LNCaP clone FGC (cell line): ENCODE data around the gene FOXK1.

Experiments
- DNase-seq: peaks from one replicate; pipeline ENCODE4 v3.0.0-alpha.2; 2011; ENCODE audit warnings: low read depth
- H3K4me3 ChIP-seq: 2 replicates; pipeline ENCODE4 v1.5.1; 2011; ENCODE audit warnings: mild to moderate bottlenecking, low read depth, low read length, control low read depth
- CTCF ChIP-seq: IDR thresholded peaks from 2 replicates; pipeline ENCODE4 v1.5.1; 2012; ENCODE audit warnings: mild to moderate bottlenecking; ENCODE audit not compliant: control insufficient read depth, insufficient read depth; ENCODE audit errors: extremely low read depth

Gene FOXK1

GRCh38 chr7:4806983-4807597 lies 125.0 kb downstream of the FOXK1 start:
- no peak overlapping the region for H3K4me3 ChIP-seq
- TF ChIP-seq CTCF, result no peak
- DNase-seq, result no peak

GRCh38 chr7:4807598-4808016 lies 125.5 kb downstream of the FOXK1 start:
- TF ChIP-seq CTCF, result no peak
- H3K4me3 ChIP-seq, result no peak overlapping the region
- no peak for DNase-seq

DNA sequence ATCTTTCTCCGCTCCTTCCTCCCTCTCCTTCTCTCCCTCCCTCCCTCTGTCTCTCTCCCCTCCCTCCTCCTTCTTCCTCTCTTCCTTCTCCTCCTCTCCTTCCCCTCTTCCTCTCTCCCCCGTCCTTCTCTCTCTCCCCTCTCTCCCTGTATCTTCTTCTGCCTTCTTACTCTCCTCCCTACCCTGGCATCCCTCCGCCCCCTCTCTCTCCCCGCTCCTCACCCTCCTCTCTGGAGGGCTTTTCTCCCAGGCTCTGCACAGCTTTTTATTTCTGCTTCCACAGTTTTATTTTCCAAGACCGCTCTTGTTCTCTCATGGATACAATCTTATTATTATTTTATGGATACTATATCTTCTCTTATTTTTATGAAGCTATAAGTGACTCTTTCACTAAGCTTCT lies 125.9 kb downstream of the FOXK1 start:
- TF ChIP-seq CTCF, result no peak
- DNase-seq, result no peak
- H3K4me3 ChIP-seq, result no peak overlapping the region

GRCh38 chr7:4808565-4808964 lies 126.5 kb downstream of the FOXK1 start:
- no peak for TF ChIP-seq CTCF
- no peak overlapping the region for H3K4me3 ChIP-seq
- no peak for DNase-seq

GRCh38 chr7:4809091-4809591 lies 127.0 kb downstream of the FOXK1 start:
- no peak for DNase-seq
- no peak for TF ChIP-seq CTCF
- H3K4me3 ChIP-seq, result no peak overlapping the region

DNA sequence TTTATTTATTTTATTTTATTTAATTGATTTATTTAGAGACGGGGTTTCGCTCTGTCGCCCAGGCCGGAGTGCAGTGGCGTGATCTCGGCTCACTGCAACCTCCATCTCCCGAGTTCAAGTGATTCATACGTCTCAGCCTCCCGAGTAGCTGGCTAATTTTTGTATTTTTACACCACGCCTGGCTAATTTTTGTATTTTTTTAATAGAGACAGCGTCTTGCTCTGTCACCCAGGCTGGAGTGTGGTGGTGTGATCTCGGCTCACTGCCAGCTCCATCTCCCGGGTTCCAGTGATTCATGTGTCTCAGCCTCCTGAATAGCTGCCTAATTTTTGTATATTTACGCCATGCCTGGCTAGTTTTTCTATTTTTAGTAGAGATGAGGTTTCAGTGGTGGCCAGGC lies 127.6 kb downstream of the FOXK1 start:
- DNase-seq, result no peak
- TF ChIP-seq CTCF, result no peak
- no peak overlapping the region for H3K4me3 ChIP-seq

- no peak for TF ChIP-seq CTCF
- DNase-seq, result no peak
- H3K4me3 ChIP-seq, result no peak overlapping the region
Measured at GRCh38 chr7:4814433-4814832, 132.3 kb downstream of the FOXK1 start.
